HuH-7 (cell line): ENCODE measurements around the gene DOK3.
A peak's percentile ranks its signal among the peaks of the same experiment; 100 is the strongest.

Source experiments
- DNase-seq: peaks from one replicate; pipeline ENCODE4 v3.0.0; 2011; ENCODE audit warnings: low spot score

Gene DOK3

GRCh38 chr5:177483042-177483441 lies 26.6 kb downstream of the DOK3 start:
- no peak for DNase-seq

- no peak for DNase-seq
These were observed 27.2 kb downstream of the DOK3 start for GRCh38 chr5:177482359-177482795.

GRCh38 chr5:177479774-177480173 lies 29.9 kb downstream of the DOK3 start:
- DNase-seq: no peak

GRCh38 chr5:177478711-177479646 lies 30.6 kb downstream of the DOK3 start:
- DNase-seq: no peak

GRCh38 chr5:177477701-177478477 lies 31.7 kb downstream of the DOK3 start:
- no peak for DNase-seq

- no peak for DNase-seq
These were observed 32.9 kb downstream of the DOK3 start for GRCh38 chr5:177476531-177477233.

- no peak for DNase-seq
These were observed 33.8 kb downstream of the DOK3 start for GRCh38 chr5:177475563-177476427.

- DNase-seq: no peak
These were observed 34.6 kb downstream of the DOK3 start for GRCh38 chr5:177474846-177475562.

GRCh38 chr5:177474002-177474476 lies 35.6 kb downstream of the DOK3 start:
- no peak for DNase-seq

- DNase-seq: peak; percentile 84
These were observed 36.1 kb downstream of the DOK3 start, which contains the start of gene DBN1 for GRCh38 chr5:177473443-177474001. Gene DBN1, minus strand, starts transcription at chr5:177473634. Its CDS starts 113 bp downstream, at chr5:177473521.

GRCh38 chr5:177472460-177473442 lies 36.9 kb downstream of the DOK3 start:
- peak; percentile 76 for DNase-seq

- no peak for DNase-seq
These were observed 37.8 kb downstream of the DOK3 start for GRCh38 chr5:177471610-177472356.

GRCh38 chr5:177470759-177471536 lies 38.7 kb downstream of the DOK3 start:
- DNase-seq: no peak

GRCh38 chr5:177469750-177470525 lies 39.7 kb downstream of the DOK3 start:
- DNase-seq: no peak

- no peak for DNase-seq
These were observed 40.7 kb downstream of the DOK3 start for GRCh38 chr5:177468685-177469628.
